ENCODE data around the gene DEPDC5.

DNA sequence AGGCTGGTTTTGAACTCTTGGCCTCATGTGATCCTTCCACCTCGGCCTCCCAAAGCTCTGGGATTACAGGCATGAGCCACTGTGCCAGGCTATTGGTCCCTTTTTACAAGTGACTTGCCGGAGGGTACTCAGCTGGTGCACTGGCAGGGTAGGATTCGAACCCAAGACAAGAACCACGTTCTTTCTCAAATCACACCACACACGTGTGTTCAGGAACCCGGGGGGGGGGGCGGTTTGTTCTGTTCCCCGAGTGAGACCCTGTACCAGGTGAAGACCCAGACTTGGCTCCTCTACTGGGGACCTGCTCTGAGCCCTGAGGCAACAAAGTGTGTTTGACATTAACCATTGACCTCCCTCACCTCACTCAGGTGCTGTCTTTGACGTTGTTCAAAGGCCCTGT, 186.7 kb downstream of the DEPDC5 start:
- TF ChIP-seq, protein P1, sequence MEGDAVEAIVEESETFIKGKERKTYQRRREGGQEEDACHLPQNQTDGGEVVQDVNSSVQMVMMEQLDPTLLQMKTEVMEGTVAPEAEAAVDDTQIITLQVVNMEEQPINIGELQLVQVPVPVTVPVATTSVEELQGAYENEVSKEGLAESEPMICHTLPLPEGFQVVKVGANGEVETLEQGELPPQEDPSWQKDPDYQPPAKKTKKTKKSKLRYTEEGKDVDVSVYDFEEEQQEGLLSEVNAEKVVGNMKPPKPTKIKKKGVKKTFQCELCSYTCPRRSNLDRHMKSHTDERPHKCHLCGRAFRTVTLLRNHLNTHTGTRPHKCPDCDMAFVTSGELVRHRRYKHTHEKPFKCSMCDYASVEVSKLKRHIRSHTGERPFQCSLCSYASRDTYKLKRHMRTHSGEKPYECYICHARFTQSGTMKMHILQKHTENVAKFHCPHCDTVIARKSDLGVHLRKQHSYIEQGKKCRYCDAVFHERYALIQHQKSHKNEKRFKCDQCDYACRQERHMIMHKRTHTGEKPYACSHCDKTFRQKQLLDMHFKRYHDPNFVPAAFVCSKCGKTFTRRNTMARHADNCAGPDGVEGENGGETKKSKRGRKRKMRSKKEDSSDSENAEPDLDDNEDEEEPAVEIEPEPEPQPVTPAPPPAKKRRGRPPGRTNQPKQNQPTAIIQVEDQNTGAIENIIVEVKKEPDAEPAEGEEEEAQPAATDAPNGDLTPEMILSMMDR (IDR thresholded peaks at IDR 0.05; ENCODE audit: low read depth, low read length), result no peak
- TF ChIP-seq POLR2A (IDR thresholded peaks at IDR 0.05; ENCODE audit: extremely low read depth, insufficient read length) (no peak), MAX (IDR thresholded peaks at IDR 0.05; ENCODE audit: low read depth, low read length) (no peak)

All from NB4 (cell line).